ENCODE data around the gene COL17A1. TPM values are rescaled to one million over a fixed set of nuclear protein-coding genes. Genes with fewer than 3 reads are reported as not detected.

COL17A1 gene
- total and polyA plus RNA-seq, 2 experiments from 2014 or later, result 1.1 to 1.3 TPM

DNA sequence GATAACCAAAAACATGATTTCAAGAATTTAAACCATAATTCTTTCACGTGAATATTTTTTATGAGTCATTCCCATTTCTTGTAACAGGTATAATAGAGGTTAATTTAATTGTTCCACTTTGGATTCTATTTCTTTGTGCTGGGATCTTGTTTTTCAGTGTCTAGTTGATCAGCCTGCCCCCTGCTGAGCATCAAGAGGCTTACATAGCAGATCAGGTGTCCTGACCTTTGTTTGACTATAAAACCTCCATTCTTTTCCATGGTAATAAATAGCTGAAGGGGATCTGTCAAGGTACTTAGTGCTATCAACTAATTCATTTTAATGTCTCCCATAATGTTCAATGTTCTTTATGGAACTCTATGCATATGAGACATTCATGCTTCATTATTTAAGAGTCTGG lies 4.9 kb downstream of the COL17A1 start:
- no peaks in the 10 kb centered on the region for H3K36me3 Mint-ChIP-seq (ENCODE audit: low read depth)
- Histone ChIP-seq H3K9me2 (ENCODE audit: insufficient read depth) (peaks cover 6% of the 10 kb centered on the region), H4K20me1 (replicated peaks; ENCODE audit: insufficient read depth) (no peaks in the 10 kb centered on the region), H3K27ac (ENCODE audit: low read depth) (no peak overlapping the region), H3K79me2 (replicated peaks; ENCODE audit: insufficient read depth) (no peaks in the 10 kb centered on the region), H3K4me3 (no peak overlapping the region), H2AFZ (no peak overlapping the region), H3K4me2 (no peak overlapping the region), H3K4me1 (ENCODE audit: insufficient read depth) (peaks cover 16% of the 10 kb centered on the region), H3K36me3 (ENCODE audit: insufficient read depth) (no peaks in the 10 kb centered on the region), H3F3A (replicated peaks; ENCODE audit: low read depth) (no peaks in the 10 kb centered on the region), H3K27me3 (ENCODE audit: insufficient read depth) (no peaks in the 10 kb centered on the region)
- TF ChIP-seq STAT1 (IDR thresholded peaks at IDR 0.05; ENCODE audit: unreplicated experiment), result no peak
- TF ChIP-seq, protein P1, sequence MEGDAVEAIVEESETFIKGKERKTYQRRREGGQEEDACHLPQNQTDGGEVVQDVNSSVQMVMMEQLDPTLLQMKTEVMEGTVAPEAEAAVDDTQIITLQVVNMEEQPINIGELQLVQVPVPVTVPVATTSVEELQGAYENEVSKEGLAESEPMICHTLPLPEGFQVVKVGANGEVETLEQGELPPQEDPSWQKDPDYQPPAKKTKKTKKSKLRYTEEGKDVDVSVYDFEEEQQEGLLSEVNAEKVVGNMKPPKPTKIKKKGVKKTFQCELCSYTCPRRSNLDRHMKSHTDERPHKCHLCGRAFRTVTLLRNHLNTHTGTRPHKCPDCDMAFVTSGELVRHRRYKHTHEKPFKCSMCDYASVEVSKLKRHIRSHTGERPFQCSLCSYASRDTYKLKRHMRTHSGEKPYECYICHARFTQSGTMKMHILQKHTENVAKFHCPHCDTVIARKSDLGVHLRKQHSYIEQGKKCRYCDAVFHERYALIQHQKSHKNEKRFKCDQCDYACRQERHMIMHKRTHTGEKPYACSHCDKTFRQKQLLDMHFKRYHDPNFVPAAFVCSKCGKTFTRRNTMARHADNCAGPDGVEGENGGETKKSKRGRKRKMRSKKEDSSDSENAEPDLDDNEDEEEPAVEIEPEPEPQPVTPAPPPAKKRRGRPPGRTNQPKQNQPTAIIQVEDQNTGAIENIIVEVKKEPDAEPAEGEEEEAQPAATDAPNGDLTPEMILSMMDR (conservative IDR thresholded peaks at IDR 0.05; ENCODE audit: low read depth in 2 of 2), result peak; percentile 37 to 46
- peaks cover 16% of the 10 kb centered on the region for H3K4me1 Mint-ChIP-seq
- DNase-seq (ENCODE audit: low spot score) (peak; percentile 67), ATAC-seq (no peak)
- no peaks in the 10 kb centered on the region for H3K27me3 Mint-ChIP-seq (ENCODE audit: insufficient read depth, low read depth, poor library complexity)
- no peak overlapping the region for H3K27ac Mint-ChIP-seq
- no peak overlapping the region for H3K4me3 Mint-ChIP-seq
- H3K9me3 Mint-ChIP-seq, result no peaks in the 10 kb centered on the region

DNA sequence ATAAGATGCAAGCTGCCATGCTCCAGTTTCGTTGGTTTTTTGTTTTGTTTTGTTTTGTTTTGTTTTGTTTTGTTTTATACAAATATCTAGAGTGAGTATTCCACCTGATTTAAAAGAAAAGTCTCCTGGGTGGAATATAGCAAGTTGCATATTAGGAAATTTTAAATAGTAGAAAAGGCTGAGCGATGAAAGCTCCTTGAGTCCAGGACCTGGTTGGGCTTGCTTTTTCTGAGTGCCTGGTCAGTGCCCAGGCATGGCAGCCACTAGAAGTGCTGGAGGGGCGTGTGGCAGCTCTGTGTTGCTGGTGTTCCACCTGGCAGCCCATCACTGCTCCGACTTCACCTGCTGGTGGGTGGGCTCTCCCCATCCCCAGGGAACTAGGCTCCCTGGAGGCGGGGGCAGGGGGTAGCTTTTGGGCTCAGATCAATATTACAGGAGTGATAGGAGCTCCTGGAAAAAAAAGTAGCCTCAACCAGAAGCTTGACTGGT lies 8.0 kb downstream of the COL17A1 start:
- no peaks in the 10 kb centered on the region for H3K36me3 Mint-ChIP-seq (ENCODE audit: low read depth)
- Histone ChIP-seq H3K4me2 (peak overlapping the region; percentile 1), H3K79me2 (replicated peaks; ENCODE audit: insufficient read depth) (no peaks in the 10 kb centered on the region), H4K20me1 (replicated peaks; ENCODE audit: insufficient read depth) (no peaks in the 10 kb centered on the region), H3K27me3 (ENCODE audit: insufficient read depth) (no peaks in the 10 kb centered on the region), H3K4me1 (ENCODE audit: insufficient read depth) (peaks cover 16% of the 10 kb centered on the region), H3K4me3 (no peak overlapping the region), H3F3A (replicated peaks; ENCODE audit: low read depth) (no peaks in the 10 kb centered on the region), H3K27ac (ENCODE audit: low read depth) (no peak overlapping the region), H3K36me3 (ENCODE audit: insufficient read depth) (no peaks in the 10 kb centered on the region; the same call in 1 of the 2 replicates), H3K9me2 (ENCODE audit: insufficient read depth) (peaks cover 14% of the 10 kb centered on the region), H2AFZ (no peak overlapping the region)
- peaks cover 3% of the 10 kb centered on the region for H3K27me3 Mint-ChIP-seq (ENCODE audit: insufficient read depth, low read depth, poor library complexity)
- TF ChIP-seq NANOG (IDR thresholded peaks at IDR 0.05; ENCODE audit: borderline replicate concordance), result no peak
- no peak for DNase-seq (ENCODE audit: low spot score)
- ATAC-seq, result peak; percentile 17; the same call in 2 of the 3 replicates
- no peaks in the 10 kb centered on the region for H3K9me3 Mint-ChIP-seq
- H3K27ac Mint-ChIP-seq, result no peak overlapping the region
- no peak overlapping the region for H3K4me3 Mint-ChIP-seq
- H3K4me1 Mint-ChIP-seq, result peaks cover 12% of the 10 kb centered on the region

DNA sequence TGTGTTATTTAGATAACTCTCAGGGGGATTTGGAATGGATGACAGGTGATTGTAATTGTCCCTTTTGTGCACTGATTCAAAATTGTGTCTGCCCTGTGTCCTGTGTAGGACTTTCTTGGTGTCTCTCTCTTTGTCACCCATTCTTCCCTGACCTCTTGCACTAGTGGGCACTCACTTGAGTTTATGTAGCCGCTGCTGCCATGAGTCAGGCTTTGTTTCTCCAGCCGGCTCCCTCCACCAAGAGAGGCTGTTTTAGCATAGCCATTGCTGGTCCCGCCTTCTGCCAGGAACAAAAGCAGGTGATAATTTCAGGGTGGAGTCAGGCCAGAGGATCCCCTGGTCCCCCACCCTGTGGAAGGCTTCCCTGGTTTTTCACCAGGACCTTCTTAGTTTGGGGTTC lies 8.4 kb downstream of the COL17A1 start:
- Histone ChIP-seq H2AFZ (no peak overlapping the region; the same call in 1 of the 2 replicates), H3K9me2 (ENCODE audit: insufficient read depth) (peaks cover 14% of the 10 kb centered on the region), H3K4me2 (peak overlapping the region; percentile 1), H3K79me2 (replicated peaks; ENCODE audit: insufficient read depth) (no peaks in the 10 kb centered on the region), H3F3A (replicated peaks; ENCODE audit: low read depth) (no peaks in the 10 kb centered on the region), H3K27ac (ENCODE audit: low read depth) (0 out of 2 replicates have a peak overlapping the region, but pooled peaks have one; percentile 1), H3K36me3 (ENCODE audit: insufficient read depth) (no peaks in the 10 kb centered on the region; the same call in 1 of the 2 replicates), H4K20me1 (replicated peaks; ENCODE audit: insufficient read depth) (no peaks in the 10 kb centered on the region), H3K4me1 (ENCODE audit: insufficient read depth) (peaks cover 16% of the 10 kb centered on the region), H3K4me3 (no peak overlapping the region), H3K27me3 (ENCODE audit: insufficient read depth) (no peaks in the 10 kb centered on the region)
- peaks cover 3% of the 10 kb centered on the region for H3K27me3 Mint-ChIP-seq (ENCODE audit: insufficient read depth, low read depth, poor library complexity)
- no peaks in the 10 kb centered on the region for H3K9me3 Mint-ChIP-seq
- H3K4me1 Mint-ChIP-seq, result peaks cover 9% of the 10 kb centered on the region
- DNase-seq (ENCODE audit: low spot score) (peak; percentile 47), ATAC-seq (peak; percentile 78)
- H3K36me3 Mint-ChIP-seq (ENCODE audit: low read depth), result no peaks in the 10 kb centered on the region
- H3K4me3 Mint-ChIP-seq, result no peak overlapping the region
- no peak overlapping the region for H3K27ac Mint-ChIP-seq
- TF ChIP-seq ZNF114 (CRISPR knock-in tag; IDR thresholded peaks at IDR 0.05), result no peak
- TF ChIP-seq ZNF331 (CRISPR knock-in tag; IDR thresholded peaks at IDR 0.05; ENCODE audit: low read depth), result no peak
- no peak for TF ChIP-seq JUNB (IDR thresholded peaks at IDR 0.05; ENCODE audit: unreplicated experiment)
- TF ChIP-seq STAT1 (IDR thresholded peaks at IDR 0.05; ENCODE audit: unreplicated experiment), result no peak
- TF ChIP-seq EZH2 (IDR thresholded peaks at IDR 0.05; ENCODE audit: low read depth, unreplicated experiment), result no peak
- TF ChIP-seq POLR2AphosphoS5 (IDR thresholded peaks at IDR 0.05; ENCODE audit: low read depth), result no peak
- TF ChIP-seq, protein P2, sequence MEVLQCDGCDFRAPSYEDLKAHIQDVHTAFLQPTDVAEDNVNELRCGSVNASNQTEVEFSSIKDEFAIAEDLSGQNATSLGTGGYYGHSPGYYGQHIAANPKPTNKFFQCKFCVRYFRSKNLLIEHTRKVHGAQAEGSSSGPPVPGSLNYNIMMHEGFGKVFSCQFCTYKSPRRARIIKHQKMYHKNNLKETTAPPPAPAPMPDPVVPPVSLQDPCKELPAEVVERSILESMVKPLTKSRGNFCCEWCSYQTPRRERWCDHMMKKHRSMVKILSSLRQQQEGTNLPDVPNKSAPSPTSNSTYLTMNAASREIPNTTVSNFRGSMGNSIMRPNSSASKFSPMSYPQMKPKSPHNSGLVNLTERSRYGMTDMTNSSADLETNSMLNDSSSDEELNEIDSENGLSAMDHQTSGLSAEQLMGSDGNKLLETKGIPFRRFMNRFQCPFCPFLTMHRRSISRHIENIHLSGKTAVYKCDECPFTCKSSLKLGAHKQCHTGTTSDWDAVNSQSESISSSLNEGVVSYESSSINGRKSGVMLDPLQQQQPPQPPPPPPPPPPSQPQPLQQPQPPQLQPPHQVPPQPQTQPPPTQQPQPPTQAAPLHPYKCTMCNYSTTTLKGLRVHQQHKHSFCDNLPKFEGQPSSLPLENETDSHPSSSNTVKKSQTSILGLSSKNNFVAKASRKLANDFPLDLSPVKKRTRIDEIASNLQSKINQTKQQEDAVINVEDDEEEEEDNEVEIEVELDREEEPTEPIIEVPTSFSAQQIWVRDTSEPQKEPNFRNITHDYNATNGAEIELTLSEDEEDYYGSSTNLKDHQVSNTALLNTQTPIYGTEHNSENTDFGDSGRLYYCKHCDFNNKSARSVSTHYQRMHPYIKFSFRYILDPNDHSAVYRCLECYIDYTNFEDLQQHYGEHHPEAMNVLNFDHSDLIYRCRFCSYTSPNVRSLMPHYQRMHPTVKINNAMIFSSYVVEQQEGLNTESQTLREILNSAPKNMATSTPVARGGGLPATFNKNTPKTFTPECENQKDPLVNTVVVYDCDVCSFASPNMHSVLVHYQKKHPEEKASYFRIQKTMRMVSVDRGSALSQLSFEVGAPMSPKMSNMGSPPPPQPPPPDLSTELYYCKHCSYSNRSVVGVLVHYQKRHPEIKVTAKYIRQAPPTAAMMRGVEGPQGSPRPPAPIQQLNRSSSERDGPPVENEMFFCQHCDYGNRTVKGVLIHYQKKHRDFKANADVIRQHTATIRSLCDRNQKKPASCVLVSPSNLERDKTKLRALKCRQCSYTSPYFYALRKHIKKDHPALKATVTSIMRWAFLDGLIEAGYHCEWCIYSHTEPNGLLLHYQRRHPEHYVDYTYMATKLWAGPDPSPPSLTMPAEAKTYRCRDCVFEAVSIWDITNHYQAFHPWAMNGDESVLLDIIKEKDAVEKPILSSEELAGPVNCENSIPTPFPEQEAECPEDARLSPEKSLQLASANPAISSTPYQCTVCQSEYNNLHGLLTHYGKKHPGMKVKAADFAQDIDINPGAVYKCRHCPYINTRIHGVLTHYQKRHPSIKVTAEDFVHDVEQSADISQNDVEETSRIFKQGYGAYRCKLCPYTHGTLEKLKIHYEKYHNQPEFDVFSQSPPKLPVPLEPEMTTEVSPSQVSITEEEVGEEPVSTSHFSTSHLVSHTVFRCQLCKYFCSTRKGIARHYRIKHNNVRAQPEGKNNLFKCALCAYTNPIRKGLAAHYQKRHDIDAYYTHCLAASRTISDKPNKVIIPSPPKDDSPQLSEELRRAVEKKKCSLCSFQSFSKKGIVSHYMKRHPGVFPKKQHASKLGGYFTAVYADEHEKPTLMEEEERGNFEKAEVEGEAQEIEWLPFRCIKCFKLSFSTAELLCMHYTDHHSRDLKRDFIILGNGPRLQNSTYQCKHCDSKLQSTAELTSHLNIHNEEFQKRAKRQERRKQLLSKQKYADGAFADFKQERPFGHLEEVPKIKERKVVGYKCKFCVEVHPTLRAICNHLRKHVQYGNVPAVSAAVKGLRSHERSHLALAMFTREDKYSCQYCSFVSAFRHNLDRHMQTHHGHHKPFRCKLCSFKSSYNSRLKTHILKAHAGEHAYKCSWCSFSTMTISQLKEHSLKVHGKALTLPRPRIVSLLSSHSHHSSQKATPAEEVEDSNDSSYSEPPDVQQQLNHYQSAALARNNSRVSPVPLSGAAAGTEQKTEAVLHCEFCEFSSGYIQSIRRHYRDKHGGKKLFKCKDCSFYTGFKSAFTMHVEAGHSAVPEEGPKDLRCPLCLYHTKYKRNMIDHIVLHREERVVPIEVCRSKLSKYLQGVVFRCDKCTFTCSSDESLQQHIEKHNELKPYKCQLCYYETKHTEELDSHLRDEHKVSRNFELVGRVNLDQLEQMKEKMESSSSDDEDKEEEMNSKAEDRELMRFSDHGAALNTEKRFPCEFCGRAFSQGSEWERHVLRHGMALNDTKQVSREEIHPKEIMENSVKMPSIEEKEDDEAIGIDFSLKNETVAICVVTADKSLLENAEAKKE (CRISPR knock-in tag; IDR thresholded peaks at IDR 0.05), result no peak
